K562 (cell line): Measurements from ENCODE around the gene ISM1. TPM values are rescaled to one million over a fixed set of nuclear protein-coding genes. Genes with fewer than 3 reads are reported as not detected.

ENCODE experiments used
- ATAC-seq: fragments of 200-7000 bp; cut with Tn5 transposase; 3 replicates; pipeline ENCODE4 v1.9.1; 2020; ENCODE audit warnings: moderate library complexity
- BruUV-seq: library from RNA; stranded (reverse); fragments of 400-500 nt; replicated peaks from 2 replicates; lab custom pipeline; 2021; lab: Mats Ljungman, UMichigan
- CTCF ChIA-PET: fragments of 300-600 bp; formaldehyde crosslinking; extraction: SDS; loops from one replicate; lab custom pipeline; 2021; ENCODE audit warnings: low intra/inter-chr PET ratio; lab: Yijun Ruan, JAX
- POLR2A ChIA-PET: fragments of 300-600, 350-650 bp; sonication (Branson Sonifier 250); formaldehyde crosslinking; extraction: SDS; loops from one replicate; lab custom pipeline; 2021; ENCODE audit warnings: antibody characterized with exemption, inconsistent platforms; lab: Yijun Ruan, JAX
- DNase-seq, 4 experiments: peaks; one replicate each; pipeline versions ENCODE4 v3.0.0 to v3.0.0-alpha.2; 2011 to 2018; ENCODE audit warnings: low spot score in 3 of 4, mixed read lengths in 3 of 4; ENCODE audit errors: extremely low read depth in 1 of 4
- FAIRE-seq: peaks from 2 replicates; lab custom pipeline; 2011; peaks lifted over from hg19 to GRCh38; lab: Jason Lieb, UNC
- H2AFZ ChIP-seq: 2 replicates; pipeline ENCODE4 v1.6.0; 2011; ENCODE audit warnings: low read depth, low read length, control low read depth, inconsistent platforms
- H3K27ac ChIP-seq: fragments of 200-600 bp; 3 replicates; pipeline ENCODE4 v1.8.0; 2011; ENCODE audit warnings: low read depth, mild to moderate bottlenecking, control low read depth, inconsistent platforms, low read length, moderate library complexity, mixed read lengths; ENCODE audit errors: extremely low read depth
- H3K27me3 ChIP-seq, 2 experiments: fragments of 300-600 bp in 1 of 2; 2 replicates in 1 of 2; 3 replicates in 1 of 2; pipeline versions ENCODE4 v1.6.0 to v1.8.0; 2011; ENCODE audit warnings: inconsistent platforms in 2 of 2, low read length in 2 of 2, mild to moderate bottlenecking in 1 of 2, mixed read lengths in 1 of 2, moderate library complexity in 1 of 2; ENCODE audit not compliant: control insufficient read depth in 2 of 2, insufficient read depth in 2 of 2
- H3K36me3 ChIP-seq: fragments of 300-600 bp; 3 replicates; pipeline ENCODE4 v1.8.0; 2011; ENCODE audit warnings: mild to moderate bottlenecking, low read length, inconsistent platforms; ENCODE audit not compliant: control insufficient read depth, insufficient read depth
- H3K4me1 ChIP-seq, 2 experiments: fragments of 200-600 bp in 1 of 2; replicated peaks in 1 of 2; 2 replicates in 1 of 2; 3 replicates in 1 of 2; pipeline versions ENCODE4 v1.5.1 to v1.8.0; 2011; ENCODE audit warnings: inconsistent platforms in 2 of 2, low read length in 2 of 2, mild to moderate bottlenecking in 1 of 2, mixed read lengths in 1 of 2, moderate library complexity in 1 of 2; ENCODE audit not compliant: control insufficient read depth in 2 of 2, insufficient read depth in 2 of 2
- H3K4me2 ChIP-seq: 2 replicates; pipeline ENCODE4 v1.6.1; 2011; ENCODE audit warnings: low read length, control low read depth, inconsistent platforms, mixed read lengths; ENCODE audit not compliant: insufficient read depth
- H3K4me3 ChIP-seq: fragments of 200-600 bp; sonication (generic), shearing (Covaris generic); 2 replicates; pipeline ENCODE4 v1.5.1; 2016; ENCODE audit warnings: control low read depth, inconsistent platforms
- H3K79me2 ChIP-seq: fragments of 200-600 bp; 3 replicates; pipeline ENCODE4 v1.8.0; 2011; ENCODE audit warnings: low read length, inconsistent platforms; ENCODE audit not compliant: control insufficient read depth, insufficient read depth
- H3K9ac ChIP-seq, 2 experiments: 2 replicates each; pipeline versions ENCODE4 v1.6.0 to v1.6.1; 2011; ENCODE audit warnings: low read depth in 2 of 2, low read length in 2 of 2, control low read depth in 1 of 2, inconsistent platforms in 1 of 2, mild to moderate bottlenecking in 1 of 2, mixed read lengths in 1 of 2; ENCODE audit not compliant: insufficient read depth in 1 of 2
- H3K9me1 ChIP-seq: one replicate; pipeline ENCODE4 v1.6.0; 2011; ENCODE audit warnings: inconsistent platforms, mild to moderate bottlenecking, low read length, moderate library complexity; ENCODE audit not compliant: control insufficient read depth, insufficient read depth
- H3K9me3 ChIP-seq: replicated peaks from 2 replicates; pipeline ENCODE4 v1.5.1; 2011; ENCODE audit warnings: low read depth, low read length, inconsistent platforms; ENCODE audit not compliant: control insufficient read depth, insufficient read depth
- H4K20me1 ChIP-seq: replicated peaks from 2 replicates; pipeline ENCODE4 v1.6.1; 2011; ENCODE audit warnings: low read length, inconsistent platforms, mixed read lengths; ENCODE audit not compliant: control insufficient read depth, insufficient read depth
- ARHGAP35 ChIP-seq: fragments of 450-650 bp; IDR thresholded peaks from 2 replicates; pipeline ENCODE4 v1.6.1; 2018; ENCODE audit not compliant: partially characterized antibody
- ARNT ChIP-seq, 2 experiments: fragments of 450-650 bp; IDR thresholded peaks; 2 replicates each; pipeline ENCODE4 v1.6.1; 2016; ENCODE audit warnings: mild to moderate bottlenecking in 1 of 2
- CXXC5 ChIP-seq: fragments of 250-450 bp; sonication (Bioruptor Pico); IDR thresholded peaks from 2 replicates; pipeline ENCODE4 v1.8.0; 2022; ENCODE audit warnings: inconsistent platforms, mild to moderate bottlenecking, moderate library complexity
- EGR1 ChIP-seq: fragments of 450-650 bp; conservative IDR thresholded peaks from 2 replicates; pipeline ENCODE4 v1.6.1; 2017; ENCODE audit warnings: mild to moderate bottlenecking
- MYC ChIP-seq, 2 experiments: fragments of 250-450 bp in 1 of 2; sonication (Bioruptor Pico) in 1 of 2; IDR thresholded peaks; 2 replicates each; pipeline versions ENCODE4 v1.5.1 to v1.6.1; 2012 to 2021; ENCODE audit warnings: low read depth in 2 of 2, borderline replicate concordance in 1 of 2, improper control_type of control experiment in 1 of 2, low read length in 1 of 2, mild to moderate bottlenecking in 1 of 2, moderate library complexity in 1 of 2
- RFX7 ChIP-seq: fragments of 250-450 bp; sonication (Bioruptor Pico); IDR thresholded peaks from 2 replicates; pipeline ENCODE4 v1.5.1; 2021; ENCODE audit warnings: mild to moderate bottlenecking
- SFPQ ChIP-seq: fragments of 200-400 bp; formaldehyde crosslinking; IDR thresholded peaks from 2 replicates; pipeline ENCODE4 v1.6.1; 2017; ENCODE audit warnings: mild to moderate bottlenecking, low read depth, low read length, moderate library complexity
- SMARCE1 ChIP-seq: fragments of 450-650 bp; IDR thresholded peaks from 2 replicates; pipeline ENCODE4 v1.7.1; 2016; ENCODE audit warnings: mild to moderate bottlenecking
- TARDBP ChIP-seq: fragments of 450-650 bp; IDR thresholded peaks from 2 replicates; pipeline ENCODE4 v1.6.1; 2016
- TCF15 ChIP-seq: fragments of 250-450 bp; sonication (Bioruptor Pico); IDR thresholded peaks from 2 replicates; pipeline ENCODE4 v1.8.0; 2022; ENCODE audit warnings: moderate library complexity, mild to moderate bottlenecking, inconsistent platforms
- TCF7L2 ChIP-seq: fragments of 150-350 bp; IDR thresholded peaks from 2 replicates; pipeline ENCODE4 v1.6.1; 2016; ENCODE audit warnings: low read depth, mild to moderate bottlenecking, low read length, moderate library complexity
- TFAP4 ChIP-seq: sonication (generic); formaldehyde crosslinking; IDR thresholded peaks from 2 replicates; pipeline ENCODE4 v1.8.0; 2022; ENCODE audit warnings: missing genetic modification reagents, mild to moderate bottlenecking, moderate library complexity, borderline replicate concordance
- ZBTB5 ChIP-seq: fragments of 450-650 bp; IDR thresholded peaks from 2 replicates; pipeline ENCODE4 v1.6.1; 2017; ENCODE audit warnings: antibody characterized with exemption
- ZNF263 ChIP-seq: sonication (generic); formaldehyde crosslinking; IDR thresholded peaks from 2 replicates; pipeline ENCODE4 v1.8.0; 2022; ENCODE audit warnings: mild to moderate bottlenecking, missing genetic modification reagents, borderline replicate concordance
- ZNF589 ChIP-seq: fragments of 200-800 bp; sonication (Bioruptor generic); IDR thresholded peaks from 2 replicates; pipeline ENCODE4 v1.6.1; 2016; ENCODE audit warnings: low read depth, missing genetic modification characterization, missing compliant biosample characterization
- ZNF830 ChIP-seq: fragments of 250-450 bp; sonication (Bioruptor Pico); IDR thresholded peaks from 2 replicates; pipeline ENCODE4 v1.5.0; 2021; ENCODE audit warnings: mild to moderate bottlenecking
- WGBS: fragments of 100-300 bp; shearing (Covaris generic); methylation state at CpG from one replicate; pipeline ENCODE4 v1.1.6; 2016; ENCODE audit warnings: low coverage, mixed read lengths; ENCODE audit not compliant: insufficient coverage; ENCODE audit errors: missing lambda C conversion rate; 5-methylcytosine and 5-hydroxymethylcytosine counted together
- in situ Hi-C: fragments of 300-500 bp; cut with MboI; formaldehyde crosslinking; loops from 4 replicates; pipeline ENCODE4 v1.15.0; 2018; ENCODE audit warnings: inconsistent platforms, mixed read lengths
- intact Hi-C: fragments of 100-400 bp; cut with micrococcal nuclease; formaldehyde crosslinking; loops from 2 replicates; pipeline ENCODE4 v1.14.2; 2022
- polyA plus RNA-seq, 8 experiments: library from polyadenylated mRNA; depleted of rRNA in 4 of 8; stranded (reverse) in 5 of 8; unstranded in 3 of 8; fragments of >200 nt; fragmentation: Nextera tagmentation in 2 of 8; fragmentation: Illumina TruSeq in 1 of 8; extraction: Ambion mirVana in 2 of 8; extraction: Trizol in 1 of 8; gene quantifications; 2 replicates each; pipeline versions ENCODE4 v1.2.1 to v1.2.3, GENCODE V29; 2011 to 2014; ENCODE audit warnings: inconsistent platforms in 1 of 8, missing spikeins in 1 of 8
- total RNA-seq, 7 experiments: library from RNA; depleted of rRNA in 6 of 7; stranded (reverse); fragments of >200 nt in 6 of 7; fragmentation: Illumina TruSeq in 2 of 7; extraction: Trizol in 2 of 7; gene quantifications; 2 replicates each; pipeline versions ENCODE4 v1.2.1 to v1.2.3, GENCODE V29; 2011 to 2021; ENCODE audit warnings: low replicate concordance in 1 of 7
- TF ChIP-seq, protein P1 (sequence below), 2 experiments: fragments of 250-450 bp in 1 of 2; fragments of 450-650 bp in 1 of 2; sonication (Bioruptor Pico) in 1 of 2; IDR thresholded peaks; 2 replicates each; pipeline versions ENCODE4 v1.6.1 to v1.8.0; 2016 to 2021; ENCODE audit warnings: mild to moderate bottlenecking in 2 of 2, moderate library complexity in 2 of 2, missing compliant biosample characterization in 1 of 2, missing genetic modification characterization in 1 of 2

Gene ISM1
- total and polyA plus RNA-seq, 9 of the 15 experiments (the other 6 are each of a cell fraction or from before 2014, with no cell fraction given): not detected

DNA sequence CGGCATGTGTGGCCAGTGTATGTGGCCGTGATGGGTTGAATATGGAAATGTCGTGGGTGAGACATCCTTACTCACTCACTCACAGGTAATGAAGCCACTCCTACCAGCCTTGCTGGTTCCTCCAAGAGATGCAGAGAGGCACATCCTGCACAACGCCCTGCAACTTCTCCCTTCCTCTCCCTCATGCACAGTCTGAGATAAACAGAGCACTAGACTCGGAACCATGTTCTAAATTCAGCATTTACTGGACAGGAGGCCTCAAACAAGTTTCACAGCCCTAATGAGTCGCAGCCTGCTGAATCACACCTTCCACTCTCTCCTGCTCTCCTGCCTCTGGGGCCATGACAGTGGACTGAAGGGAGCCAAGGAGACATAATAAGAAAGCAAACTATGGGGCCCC, 91.2 kb downstream of the ISM1 start:
- Histone ChIP-seq H3K79me2 (no peaks in the 10 kb centered on the region), H3K9me3 (no peaks in the 10 kb centered on the region), H3K36me3 (no peaks in the 10 kb centered on the region), H4K20me1 (no peaks in the 10 kb centered on the region), H3K27ac (no peak overlapping the region), H3K9me1 (no peaks in the 10 kb centered on the region), H3K4me3 (no peak overlapping the region), H3K4me1 (no peaks in the 10 kb centered on the region), H2AFZ (no peak overlapping the region), H3K9ac (no peak overlapping the region), H3K4me2 (no peak overlapping the region), H3K27me3 (no peaks in the 10 kb centered on the region)
- intact Hi-C loops: no loop called here
- ATAC-seq (no peak), FAIRE-seq (no peak), DNase-seq (no peak)
- CTCF ChIA-PET: no interaction called here
- in situ Hi-C loops: no loop called here
- POLR2A ChIA-PET: no interaction called here
- BruUV-seq: no TSS peak
- WGBS: 3% methylated on average over 5 of the region's 6 CpGs
- no peak for TF ChIP-seq MYC (IDR thresholded peaks at IDR 0.05; ENCODE audit: low read depth, low read length)
- no peak for TF ChIP-seq MYC (CRISPR knock-in tag; IDR thresholded peaks at IDR 0.05; ENCODE audit: borderline replicate concordance, low read depth)
- no peak for TF ChIP-seq TARDBP
- no peak for TF ChIP-seq ZNF263 (CRISPR knock-in tag)
- no peak for TF ChIP-seq SFPQ
- TF ChIP-seq ZNF830 (CRISPR knock-in tag): no peak
- no peak for TF ChIP-seq SMARCE1
- TF ChIP-seq TCF15: no peak
- no peak for TF ChIP-seq ZBTB5
- TF ChIP-seq TFAP4 (CRISPR knock-in tag): no peak
- no peak for TF ChIP-seq RFX7
- no peak for TF ChIP-seq ARHGAP35
- TF ChIP-seq CXXC5 (CRISPR knock-in tag): no peak
- TF ChIP-seq EGR1: no peak
- no peak for TF ChIP-seq TCF7L2
- TF ChIP-seq ZNF589 (CRISPR knock-in tag): no peak
- TF ChIP-seq, protein P1, sequence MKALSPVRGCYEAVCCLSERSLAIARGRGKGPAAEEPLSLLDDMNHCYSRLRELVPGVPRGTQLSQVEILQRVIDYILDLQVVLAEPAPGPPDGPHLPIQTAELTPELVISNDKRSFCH (CRISPR knock-in tag; IDR thresholded peaks at IDR 0.05): no peak
- TF ChIP-seq, protein P1 (tag; IDR thresholded peaks at IDR 0.05): no peak
- TF ChIP-seq ARNT (IDR thresholded peaks at IDR 0.05): no peak
